MM.1S (cell line): ENCODE measurements around the gene SF3A2.

Experiments used
- DNase-seq: peaks from one replicate; pipeline ENCODE4 v3.0.0-alpha.2; 2015
- H2AFZ ChIP-seq: fragments of 300-600 bp; sonication (generic); 2 replicates; pipeline ENCODE4 v1.6.0; 2016; ENCODE audit warnings: antibody characterized with exemption, low read length
- H3F3A ChIP-seq: fragments of 300-600 bp; sonication (generic); 2 replicates; pipeline ENCODE4 v1.6.1; 2016; ENCODE audit warnings: mild to moderate bottlenecking, antibody characterized with exemption, low read length, moderate library complexity, mixed read lengths; ENCODE audit not compliant: insufficient read depth
- H3K27ac ChIP-seq: fragments of 300-600 bp; sonication (generic); 2 replicates; pipeline ENCODE4 v1.5.1; 2016; ENCODE audit warnings: mild to moderate bottlenecking, low read length
- H3K27me3 ChIP-seq: fragments of 300-600 bp; sonication (generic); replicated peaks from 2 replicates; pipeline ENCODE4 v1.6.0; 2016; ENCODE audit warnings: low read length; ENCODE audit not compliant: insufficient read depth
- H3K36me3 ChIP-seq: fragments of 300-600 bp; sonication (generic); replicated peaks from 2 replicates; pipeline ENCODE4 v1.6.1; 2016; ENCODE audit warnings: mild to moderate bottlenecking, low read length, mixed read lengths; ENCODE audit not compliant: insufficient read depth
- H3K4me1 ChIP-seq: fragments of 300-600 bp; sonication (generic); 2 replicates; pipeline ENCODE4 v1.6.1; 2016; ENCODE audit warnings: low read length, mixed read lengths
- H3K4me2 ChIP-seq: fragments of 300-600 bp; sonication (generic); 2 replicates; pipeline ENCODE4 v1.6.0; 2016; ENCODE audit warnings: low read depth, low read length
- H3K4me3 ChIP-seq: fragments of 300-600 bp; sonication (generic); 2 replicates; pipeline ENCODE4 v1.5.1; 2016; ENCODE audit warnings: low read length, mixed read lengths
- H3K79me2 ChIP-seq: fragments of 300-600 bp; sonication (generic); 2 replicates; pipeline ENCODE4 v1.6.1; 2016; ENCODE audit warnings: mixed run types, low read length, mixed read lengths
- H3K9ac ChIP-seq: fragments of 300-600 bp; sonication (generic); 2 replicates; pipeline ENCODE4 v1.6.1; 2016; ENCODE audit warnings: low read length, mixed read lengths
- H3K9me2 ChIP-seq: fragments of 300-600 bp; sonication (generic); replicated peaks from 2 replicates; pipeline ENCODE4 v1.6.1; 2016; ENCODE audit warnings: mild to moderate bottlenecking, low read length, mixed read lengths; ENCODE audit not compliant: insufficient read depth
- H3K9me3 ChIP-seq: fragments of 300-600 bp; sonication (generic); replicated peaks from 2 replicates; pipeline ENCODE4 v1.6.1; 2016; ENCODE audit warnings: mild to moderate bottlenecking, low read length, mixed read lengths; ENCODE audit not compliant: insufficient read depth
- H4K20me1 ChIP-seq: fragments of 300-600 bp; sonication (generic); 2 replicates; pipeline ENCODE4 v1.6.1; 2016; ENCODE audit warnings: mild to moderate bottlenecking, low read length, moderate library complexity, mixed read lengths; ENCODE audit not compliant: insufficient read depth
- CTCF ChIP-seq: fragments of 300-600 bp; sonication (generic); IDR thresholded peaks from 2 replicates; pipeline ENCODE4 v1.5.1; 2016; ENCODE audit warnings: antibody characterized with exemption, low read length, mixed read lengths
- EZH2 ChIP-seq: fragments of 300-600 bp; sonication (generic); optimal IDR thresholded peaks from 2 replicates; pipeline ENCODE3; 2017; ENCODE audit warnings: low read depth, mild to moderate bottlenecking, antibody characterized with exemption, low read length, mixed read lengths
- EZH2phosphoT487 ChIP-seq: fragments of 300-600 bp; sonication (generic); IDR thresholded peaks from 2 replicates; pipeline ENCODE4 v1.6.1; 2018; ENCODE audit warnings: antibody characterized with exemption, low read length

The SF3A2 gene

GRCh38 chr19:2244486-2244885, 7.9 kb downstream of the SF3A2 start:
- Histone ChIP-seq H3K4me2 (no peak overlapping the region), H3K9me2 (no peaks in the 10 kb centered on the region), H2AFZ (no peak overlapping the region), H3K27me3 (no peaks in the 10 kb centered on the region), H3K9ac (no peak overlapping the region), H3K9me3 (no peaks in the 10 kb centered on the region), H3K27ac (no peak overlapping the region), H3K79me2 (peaks cover 84% of the 10 kb centered on the region), H3K4me3 (no peak overlapping the region), H3K4me1 (peaks cover 6% of the 10 kb centered on the region; the same call in 1 of the 2 replicates), H3F3A (peaks cover 21% of the 10 kb centered on the region), H4K20me1 (peaks cover 45% of the 10 kb centered on the region), H3K36me3 (peaks cover 32% of the 10 kb centered on the region)
- TF ChIP-seq EZH2phosphoT487 (no peak), EZH2 (no peak)
- DNase-seq: no peak

GRCh38 chr19:2245273-2245672, 8.6 kb downstream of the SF3A2 start:
- Histone ChIP-seq H3F3A (peaks cover 23% of the 10 kb centered on the region), H2AFZ (no peak overlapping the region), H3K36me3 (peaks cover 32% of the 10 kb centered on the region), H3K79me2 (peaks cover 76% of the 10 kb centered on the region), H3K9me2 (no peaks in the 10 kb centered on the region), H3K4me1 (peaks cover 6% of the 10 kb centered on the region; the same call in 1 of the 2 replicates), H3K4me3 (no peak overlapping the region), H3K27me3 (no peaks in the 10 kb centered on the region), H3K9me3 (no peaks in the 10 kb centered on the region), H3K27ac (no peak overlapping the region), H4K20me1 (peaks cover 37% of the 10 kb centered on the region), H3K4me2 (no peak overlapping the region), H3K9ac (no peak overlapping the region)
- DNase-seq: no peak
- TF ChIP-seq EZH2phosphoT487: no peak

- no peak for DNase-seq
- peaks cover 67% of the 10 kb centered on the region for H3K79me2 ChIP-seq
Observed at GRCh38 chr19:2246014-2246620, 9.5 kb downstream of the SF3A2 start.

GRCh38 chr19:2246801-2247361, 10.3 kb downstream of the SF3A2 start:
- no peak for DNase-seq
- no peak overlapping the region for H3K4me2 ChIP-seq
- no peaks in the 10 kb centered on the region for H3K27me3 ChIP-seq
- no peaks in the 10 kb centered on the region for H3K4me1 ChIP-seq
- no peak overlapping the region for H3K9ac ChIP-seq
- H3K27ac ChIP-seq: no peak overlapping the region
- H3K9me2 ChIP-seq: no peaks in the 10 kb centered on the region
- peaks cover 63% of the 10 kb centered on the region for H3K79me2 ChIP-seq
- peaks cover 24% of the 10 kb centered on the region for H3F3A ChIP-seq
- H3K9me3 ChIP-seq: no peaks in the 10 kb centered on the region
- no peak overlapping the region for H2AFZ ChIP-seq
- peaks cover 32% of the 10 kb centered on the region for H3K36me3 ChIP-seq
- no peak overlapping the region for H3K4me3 ChIP-seq
- TF ChIP-seq EZH2: no peak
- TF ChIP-seq EZH2phosphoT487: no peak
- TF ChIP-seq CTCF: no peak
- H4K20me1 ChIP-seq: peaks cover 21% of the 10 kb centered on the region

More at GRCh38 chr19:2246014-2246620, 9.5 kb downstream of the SF3A2 start:
- no peaks in the 10 kb centered on the region for H3K27me3 ChIP-seq
- H3K27ac ChIP-seq: no peak overlapping the region
- TF ChIP-seq EZH2phosphoT487: no peak
- no peak overlapping the region for H3K9ac ChIP-seq
- H3K4me3 ChIP-seq: no peak overlapping the region
- H2AFZ ChIP-seq: no peak overlapping the region
- H3F3A ChIP-seq: peaks cover 24% of the 10 kb centered on the region
- H3K9me2 ChIP-seq: no peaks in the 10 kb centered on the region
- H3K4me1 ChIP-seq: no peaks in the 10 kb centered on the region
- H3K9me3 ChIP-seq: no peaks in the 10 kb centered on the region
- H3K36me3 ChIP-seq: peaks cover 32% of the 10 kb centered on the region
- H3K4me2 ChIP-seq: no peak overlapping the region
- H4K20me1 ChIP-seq: peaks cover 28% of the 10 kb centered on the region
